Anterior cingulate cortex (tissue), 58 donors: Measurements from ENCODE around the gene ACSM4.
"Not testable (repeated sequence)": the region's sequence is repeated elsewhere in the genome, so short reads cannot be mapped to it uniquely, and the experiment has no call there.

Experiments used
- DNase-seq, 58 donors: peaks; one replicate each; lab custom pipeline; 2025; lab: John Stamatoyannopoulos, UW

ACSM4 gene, protein sequence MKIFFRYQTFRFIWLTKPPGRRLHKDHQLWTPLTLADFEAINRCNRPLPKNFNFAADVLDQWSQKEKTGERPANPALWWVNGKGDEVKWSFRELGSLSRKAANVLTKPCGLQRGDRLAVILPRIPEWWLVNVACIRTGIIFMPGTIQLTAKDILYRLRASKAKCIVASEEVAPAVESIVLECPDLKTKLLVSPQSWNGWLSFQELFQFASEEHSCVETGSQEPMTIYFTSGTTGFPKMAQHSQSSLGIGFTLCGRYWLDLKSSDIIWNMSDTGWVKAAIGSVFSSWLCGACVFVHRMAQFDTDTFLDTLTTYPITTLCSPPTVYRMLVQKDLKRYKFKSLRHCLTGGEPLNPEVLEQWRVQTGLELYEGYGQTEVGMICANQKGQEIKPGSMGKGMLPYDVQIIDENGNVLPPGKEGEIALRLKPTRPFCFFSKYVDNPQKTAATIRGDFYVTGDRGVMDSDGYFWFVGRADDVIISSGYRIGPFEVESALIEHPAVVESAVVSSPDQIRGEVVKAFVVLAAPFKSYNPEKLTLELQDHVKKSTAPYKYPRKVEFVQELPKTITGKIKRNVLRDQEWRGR

DNA sequence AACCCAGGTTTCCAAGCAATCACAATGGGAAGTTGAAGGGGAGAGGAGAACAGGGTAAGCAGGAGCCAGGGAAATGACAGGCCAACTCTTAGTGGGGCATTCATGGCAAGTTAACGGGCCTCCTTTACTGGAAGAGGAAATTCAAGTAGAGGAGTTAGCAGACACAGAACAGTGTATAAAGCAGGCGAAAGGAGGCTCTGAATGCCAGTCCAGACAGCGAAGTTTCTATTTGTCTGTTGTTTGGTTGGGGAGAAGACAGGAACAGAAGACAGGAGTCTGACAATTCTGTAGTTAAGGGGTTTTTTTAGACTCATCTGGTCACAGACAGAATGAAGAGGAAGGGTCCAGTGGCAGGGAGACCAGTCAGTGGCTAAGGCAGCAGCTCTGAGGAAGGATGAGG is at the start of gene ACSM4:
ACSM4 (plus strand) TSS at position 301 of the 400 bp plus-strand sequence. CDS start 260 bp downstream, outside the sequence.
- no peak for DNase-seq

DNA sequence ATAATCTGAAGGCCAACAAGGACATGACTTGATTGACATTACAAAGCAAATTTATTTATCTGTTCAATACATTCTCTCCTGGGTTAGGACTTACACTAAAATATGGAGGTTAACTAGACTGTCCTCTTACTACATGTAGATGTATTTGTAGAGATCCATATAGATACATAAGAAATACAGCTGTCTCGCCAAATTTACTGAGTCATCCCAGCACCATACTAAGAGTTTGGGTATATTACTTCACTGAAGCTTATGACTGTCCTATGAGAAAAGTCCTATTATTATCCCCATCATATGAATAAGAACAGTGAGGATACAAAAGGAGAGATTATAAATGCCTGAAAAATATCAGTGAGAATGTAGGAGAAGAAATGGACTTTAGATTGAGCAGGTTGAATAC is 44.8 kb upstream of the ACSM4 start:
- no peak for DNase-seq

DNA sequence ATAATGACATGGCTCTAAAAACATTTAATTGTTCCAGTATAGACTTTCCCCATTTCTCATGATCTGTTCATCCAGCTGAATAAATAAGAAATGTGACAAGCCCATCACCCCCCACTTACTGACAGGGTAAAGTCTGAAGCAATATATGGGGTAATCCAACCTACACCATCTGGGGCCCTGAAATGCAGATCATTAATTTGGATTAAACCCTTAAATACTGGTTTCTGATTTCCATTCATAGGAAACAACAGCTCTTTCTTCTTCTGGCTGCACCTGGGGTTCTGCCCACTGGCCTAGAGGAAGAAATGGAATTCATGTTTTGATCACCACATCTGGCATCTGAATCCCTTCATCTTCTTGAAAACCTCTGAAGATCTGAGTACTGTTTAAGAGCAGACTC is 39.3 kb upstream of the ACSM4 start:
- no peak for DNase-seq

DNA sequence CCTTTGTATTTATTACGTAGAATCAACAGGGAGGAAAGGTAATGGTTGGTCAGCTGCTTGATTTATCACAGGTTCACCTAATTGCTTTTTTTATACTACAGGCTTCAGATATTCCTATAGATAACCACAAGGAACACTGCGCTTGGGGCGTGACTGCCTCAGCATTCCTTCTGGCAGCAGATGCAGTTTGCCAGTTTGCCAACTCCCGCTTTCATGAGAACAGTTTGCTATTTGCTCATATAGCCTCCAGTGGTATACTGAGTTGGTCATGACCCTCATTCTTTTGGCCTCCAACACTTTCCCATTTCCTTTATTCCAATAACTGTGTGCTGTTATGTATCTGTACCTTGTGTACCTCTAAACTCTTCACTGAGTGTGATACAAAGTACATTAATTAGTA is 38.6 kb upstream of the ACSM4 start:
- DNase-seq, result no peak

DNA sequence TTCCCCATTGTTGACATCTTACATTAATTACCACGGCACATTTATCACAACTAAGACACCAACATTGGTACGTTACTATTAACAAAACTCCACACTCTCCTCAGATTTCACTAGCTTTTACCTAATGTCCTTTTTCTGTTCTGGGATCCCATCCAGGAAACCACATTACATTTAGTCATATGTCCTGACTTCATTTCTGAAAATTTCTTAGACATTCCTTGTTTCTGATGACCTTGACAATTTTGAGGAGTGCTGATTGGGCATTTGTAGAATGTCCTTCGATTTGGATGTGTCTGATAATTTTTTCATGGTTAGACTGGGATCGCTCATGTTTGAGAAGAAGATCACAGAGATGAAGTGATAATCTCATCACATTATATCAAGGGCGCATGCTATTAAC is 34.6 kb upstream of the ACSM4 start:
- DNase-seq, result no peak

DNA sequence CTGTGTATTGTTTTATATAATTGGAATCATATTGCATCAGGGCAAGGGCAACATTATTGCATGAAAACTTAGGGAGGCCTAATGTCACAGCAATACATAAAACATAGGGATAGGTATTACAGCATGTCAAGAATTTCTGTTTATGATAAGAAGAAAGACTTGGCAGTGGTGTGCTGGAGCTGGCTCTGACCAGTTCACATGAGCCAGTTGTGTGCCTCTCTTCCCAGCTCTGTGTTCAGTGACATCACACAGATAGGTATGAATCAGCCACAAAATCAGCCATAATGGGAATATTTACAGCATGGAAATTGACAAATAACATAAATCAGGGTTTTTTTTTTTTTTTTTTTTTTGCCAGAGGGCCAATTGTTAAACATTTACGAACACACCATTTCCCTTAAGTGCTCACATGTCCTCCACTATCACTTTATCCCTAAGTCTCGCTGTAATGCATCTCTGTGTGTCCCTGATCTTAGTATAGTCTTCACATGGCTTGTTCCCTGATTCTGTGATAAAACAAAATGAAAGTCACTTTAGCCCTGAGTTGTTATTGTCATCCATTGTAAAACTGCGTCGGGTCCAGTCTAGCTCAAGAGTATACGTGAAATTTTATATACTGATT is 31.9 kb upstream of the ACSM4 start:
- no peak for DNase-seq

DNA sequence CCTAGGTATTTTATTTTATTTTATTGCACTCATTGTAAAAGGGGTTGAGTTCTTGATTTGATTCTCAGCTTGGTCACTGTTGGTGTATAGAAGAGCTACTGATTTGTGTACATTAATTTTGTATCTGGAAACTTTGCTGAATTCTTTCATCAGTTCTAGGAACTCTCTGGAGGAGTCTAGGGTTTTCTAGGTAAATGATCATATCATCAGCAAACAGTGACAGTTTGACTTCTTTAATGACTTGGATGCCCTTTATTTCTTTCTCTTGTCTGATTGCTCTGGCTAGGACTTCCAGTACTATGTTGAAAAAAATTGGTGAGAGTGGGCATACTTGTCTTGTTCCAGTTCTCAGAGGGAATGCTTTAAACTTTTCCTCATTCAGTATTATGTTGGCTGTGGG is 28.4 kb upstream of the ACSM4 start:
- DNase-seq, result not testable (repeated sequence)

DNA sequence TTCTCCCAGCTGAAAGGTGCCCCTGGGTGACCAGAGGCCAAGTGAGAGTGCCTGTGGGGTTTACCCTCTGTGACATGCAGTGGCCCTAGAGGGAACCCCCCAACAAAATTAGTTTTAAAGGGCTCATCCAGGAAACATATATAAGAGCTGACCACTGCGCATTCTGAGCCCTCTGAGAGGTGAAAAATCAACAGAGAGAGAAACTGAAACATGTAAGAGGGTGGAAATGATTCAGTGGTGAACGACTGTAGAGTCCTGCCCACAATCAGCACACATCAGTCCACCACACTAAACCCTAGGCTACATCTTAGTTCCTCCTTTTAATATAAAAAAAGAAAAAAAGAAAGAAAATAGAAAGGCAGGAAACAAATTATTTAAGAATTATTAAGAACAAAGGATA is 21.0 kb upstream of the ACSM4 start:
- DNase-seq, result no peak

DNA sequence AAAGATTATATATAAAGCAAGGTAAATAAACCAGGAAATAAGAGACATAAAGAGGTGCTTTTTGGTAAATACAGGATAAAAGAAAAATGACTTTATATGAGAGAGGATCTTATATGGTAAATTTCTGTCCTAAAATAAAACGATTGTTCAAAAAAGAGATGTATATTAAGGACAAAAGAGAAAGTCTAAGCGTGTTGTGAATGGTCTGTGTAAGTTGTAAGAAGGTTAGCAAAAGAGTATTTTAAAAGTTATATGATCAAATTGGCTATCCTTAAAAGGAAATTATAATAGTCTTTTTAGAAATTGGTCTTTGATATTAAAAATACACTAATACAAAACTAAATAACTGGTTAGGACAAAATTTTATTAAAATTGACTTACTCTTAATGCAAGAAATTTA is 14.1 kb upstream of the ACSM4 start:
- DNase-seq, result no peak

DNA sequence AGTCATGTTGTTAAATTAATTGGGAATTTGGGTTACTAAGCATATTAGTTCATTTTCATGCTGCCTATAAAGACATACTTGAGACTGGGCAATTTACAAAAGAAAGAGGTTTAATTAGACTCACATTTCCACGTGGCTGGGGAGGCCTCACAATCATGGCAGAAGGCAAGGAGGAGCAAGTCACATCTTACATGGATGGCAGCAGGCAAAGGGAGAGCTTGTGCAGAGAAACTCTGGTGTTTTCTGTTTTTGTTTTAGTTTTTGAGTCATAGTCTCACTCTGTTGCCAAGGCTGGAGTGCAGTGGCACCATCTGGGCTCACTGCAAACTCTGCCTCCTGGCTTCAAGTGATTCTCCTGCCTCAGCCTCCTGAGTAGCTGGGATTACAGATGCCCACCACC is 13.3 kb upstream of the ACSM4 start:
- not testable (repeated sequence) for DNase-seq

DNA sequence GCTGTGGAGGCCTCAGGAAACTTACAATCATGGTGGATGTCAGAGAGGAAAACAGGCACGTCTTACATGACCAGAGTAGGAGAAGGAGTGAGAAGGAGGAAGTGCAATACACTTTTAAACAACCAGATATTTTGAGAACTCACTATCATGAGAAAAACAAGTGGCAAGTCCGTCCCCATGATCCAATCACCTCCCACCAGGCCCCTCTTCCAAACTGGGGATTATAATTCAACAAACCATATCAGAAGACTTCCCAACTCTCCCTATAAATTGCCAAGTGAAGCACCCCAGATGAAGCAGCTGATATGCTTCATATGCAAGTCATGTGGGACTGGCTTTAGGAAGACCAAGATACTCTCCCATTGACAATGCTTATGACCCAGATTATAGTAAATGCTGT is 11.6 kb upstream of the ACSM4 start:
- no peak for DNase-seq

DNA sequence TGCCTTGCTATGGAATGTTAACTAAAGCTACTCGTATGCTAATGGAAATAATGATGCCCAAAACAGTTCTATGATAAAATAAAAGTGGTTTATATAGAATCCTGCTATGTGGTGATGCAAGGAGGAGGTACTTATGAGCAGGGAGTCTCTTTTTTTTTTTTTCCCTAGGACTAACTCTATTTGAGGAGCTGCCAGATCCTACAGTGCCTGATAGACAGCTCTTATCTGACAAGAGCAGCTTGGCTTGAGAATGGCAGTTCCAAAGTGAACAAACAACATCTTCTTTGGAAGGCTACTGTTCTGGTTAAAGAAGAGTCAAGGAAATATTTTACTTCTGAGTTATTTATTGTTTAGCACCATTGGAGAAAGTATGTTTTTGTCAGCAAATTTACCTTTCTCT is 10.2 kb upstream of the ACSM4 start:
- DNase-seq, result no peak

DNA sequence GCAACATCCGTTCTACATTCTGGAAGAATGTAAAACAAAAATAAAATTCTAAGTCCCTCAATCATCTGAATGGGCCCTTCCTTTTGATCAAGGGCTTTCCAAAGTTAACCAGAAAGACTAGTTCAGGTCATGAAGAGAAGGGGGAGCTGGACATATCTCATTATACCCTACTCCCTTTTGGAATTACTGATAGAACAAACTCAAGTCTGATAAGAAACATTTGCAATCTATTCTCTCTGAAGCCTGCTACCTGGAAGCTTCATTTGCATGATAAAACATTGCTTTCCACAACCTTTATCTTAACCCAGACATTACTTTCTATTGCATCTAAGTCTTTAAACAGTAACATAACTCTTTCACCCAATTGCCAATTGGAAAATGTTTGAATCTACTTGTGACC is 8.3 kb upstream of the ACSM4 start:
- no peak for DNase-seq

DNA sequence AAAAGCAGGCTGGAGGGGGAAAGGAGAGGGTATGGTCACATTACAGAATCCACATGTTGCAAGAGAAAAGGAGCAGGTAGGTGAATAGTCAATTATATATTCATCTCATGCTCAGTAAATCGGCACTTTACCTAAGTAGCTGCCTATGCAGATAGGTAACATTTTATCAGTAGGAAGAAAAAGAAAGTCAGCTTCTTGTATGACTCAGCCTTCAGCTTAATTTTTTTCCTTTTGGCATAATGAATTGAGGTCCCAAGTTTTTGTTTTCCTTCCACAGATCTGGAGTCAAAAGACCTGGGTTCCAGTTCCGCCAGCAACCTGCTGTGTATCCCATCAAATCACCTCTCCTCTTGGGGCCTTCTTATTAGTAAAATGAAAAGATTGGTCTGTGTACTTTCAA is 6.0 kb upstream of the ACSM4 start:
- no peak for DNase-seq

DNA sequence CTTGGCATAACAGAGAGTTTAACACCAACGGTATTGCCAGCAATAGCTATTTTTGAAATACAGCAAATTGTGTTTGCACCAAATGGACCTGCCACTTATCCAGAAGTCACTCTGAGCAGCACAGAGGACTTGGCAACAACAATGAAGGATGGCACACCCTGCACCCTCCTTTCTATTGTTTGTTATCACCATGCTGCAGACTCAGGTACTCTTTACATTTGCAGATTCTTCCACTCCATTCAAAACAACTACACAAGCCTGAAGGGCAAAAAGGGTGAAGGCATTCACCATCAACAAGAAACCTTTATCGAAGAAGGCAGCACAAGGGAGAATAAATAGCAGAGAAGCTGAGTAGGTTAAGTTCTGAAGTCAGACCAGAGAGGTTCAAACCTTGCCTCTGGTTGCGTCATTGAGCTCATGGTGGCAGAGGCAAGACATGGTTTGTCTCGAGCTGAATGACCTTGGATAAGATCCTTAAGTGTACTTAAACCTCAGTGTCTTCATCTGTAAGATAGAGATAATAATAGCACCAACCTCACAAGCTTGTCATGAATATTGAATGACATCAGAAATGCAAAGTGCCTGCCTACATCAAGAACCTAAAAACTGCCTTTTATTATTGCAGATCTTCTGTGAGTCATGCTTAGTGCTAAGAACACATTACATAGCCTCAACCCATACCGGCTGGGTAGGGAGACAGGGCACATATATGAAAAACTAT is 1.4 kb upstream of the ACSM4 start:
- no peak for DNase-seq

DNA sequence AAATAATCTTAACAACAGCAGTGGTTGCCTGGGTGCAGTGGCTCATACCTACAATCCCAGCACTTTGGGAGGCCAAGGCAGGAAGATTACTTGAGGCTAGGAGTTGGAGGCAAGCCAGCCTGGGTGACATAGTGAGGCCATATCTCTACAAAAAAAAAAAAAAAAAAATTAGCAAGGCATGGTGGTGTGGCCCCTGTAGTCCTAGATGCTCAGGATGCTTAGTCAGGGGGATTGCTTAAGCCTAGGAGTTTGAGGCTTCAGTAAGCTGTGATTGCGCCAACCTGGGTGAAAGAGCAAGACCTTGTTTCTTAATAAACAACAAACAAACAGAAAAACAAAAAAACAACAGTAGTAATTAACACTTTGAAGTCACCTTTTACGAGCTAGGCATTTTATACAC is 642 bp upstream of the ACSM4 start:
- no peak for DNase-seq

DNA sequence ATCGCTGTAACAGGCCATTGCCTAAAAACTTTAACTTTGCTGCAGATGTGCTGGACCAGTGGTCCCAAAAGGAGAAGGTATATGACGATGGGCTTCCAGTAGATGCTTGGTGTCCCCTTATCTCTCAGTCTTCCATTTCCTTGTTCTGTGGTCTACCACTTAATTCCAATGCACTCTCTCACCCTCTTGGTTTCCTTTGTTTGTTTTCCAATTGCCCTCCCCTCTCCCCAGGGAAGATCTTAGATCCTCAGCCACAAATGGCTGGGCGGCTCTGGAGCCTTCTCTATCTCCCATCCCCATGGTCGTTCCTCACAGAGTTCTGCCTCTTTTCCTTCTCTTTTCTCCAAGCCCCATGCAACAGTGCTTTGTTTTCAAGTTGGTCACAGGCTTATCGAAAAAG is 584 bp downstream of the ACSM4 start:
- DNase-seq, result no peak

DNA sequence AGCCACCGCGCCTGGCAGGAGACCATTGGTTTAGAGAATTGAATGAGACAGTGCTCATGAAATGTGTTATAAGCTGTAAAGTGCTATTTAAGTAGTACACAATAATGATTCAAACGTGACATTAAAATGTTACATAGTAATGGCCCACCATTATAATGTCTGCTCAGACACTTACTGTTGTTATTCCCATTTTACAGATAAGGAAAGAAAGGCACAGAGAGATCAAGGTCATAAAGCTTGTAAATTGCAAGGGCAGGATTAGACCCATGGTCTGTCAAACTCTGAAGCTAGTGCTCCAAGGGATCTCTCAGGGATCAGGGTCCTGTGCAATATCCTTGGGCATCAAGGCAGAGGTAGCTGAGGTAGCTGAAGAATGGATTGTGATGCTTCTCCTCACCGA is 6.2 kb downstream of the ACSM4 start:
- DNase-seq, result no peak

DNA sequence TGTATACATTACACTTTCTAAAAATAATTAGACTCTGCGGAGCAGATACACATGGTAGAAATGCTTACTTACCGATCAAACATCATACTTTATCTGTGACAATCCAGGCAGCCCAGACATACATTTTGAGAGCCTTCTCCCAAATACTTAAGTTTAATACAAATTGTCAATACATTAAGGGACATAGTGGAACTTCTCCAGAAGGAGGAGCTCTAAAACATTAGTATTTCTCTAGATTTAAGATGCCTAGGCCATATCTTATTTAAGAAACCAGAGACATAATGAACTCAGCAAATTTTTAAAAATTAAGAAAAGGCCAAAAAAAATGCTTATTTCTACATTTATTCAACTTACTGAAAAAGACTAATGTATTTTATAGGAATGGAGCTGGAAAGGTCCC is 16.1 kb downstream of the ACSM4 start:
- DNase-seq, result no peak

DNA sequence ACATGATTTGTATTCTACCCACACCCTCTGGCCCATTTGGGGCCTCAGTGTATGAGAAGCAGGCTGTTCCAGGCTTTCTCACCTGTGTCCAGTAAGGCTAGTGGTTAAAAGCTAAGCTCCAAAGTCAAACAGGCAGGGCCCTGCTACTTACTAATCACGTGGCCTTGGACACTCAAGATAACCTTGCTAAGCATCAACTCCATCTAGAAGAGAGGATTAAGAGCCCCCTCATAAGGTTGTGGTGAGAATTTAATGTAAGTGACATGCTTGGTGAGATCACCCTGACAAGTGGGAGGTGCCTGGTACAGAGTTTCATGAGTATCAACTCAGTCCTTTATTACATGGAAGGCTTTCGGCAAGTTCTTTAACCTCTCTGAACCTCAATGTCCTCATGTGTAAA is 17.8 kb downstream of the ACSM4 start:
- no peak for DNase-seq

DNA sequence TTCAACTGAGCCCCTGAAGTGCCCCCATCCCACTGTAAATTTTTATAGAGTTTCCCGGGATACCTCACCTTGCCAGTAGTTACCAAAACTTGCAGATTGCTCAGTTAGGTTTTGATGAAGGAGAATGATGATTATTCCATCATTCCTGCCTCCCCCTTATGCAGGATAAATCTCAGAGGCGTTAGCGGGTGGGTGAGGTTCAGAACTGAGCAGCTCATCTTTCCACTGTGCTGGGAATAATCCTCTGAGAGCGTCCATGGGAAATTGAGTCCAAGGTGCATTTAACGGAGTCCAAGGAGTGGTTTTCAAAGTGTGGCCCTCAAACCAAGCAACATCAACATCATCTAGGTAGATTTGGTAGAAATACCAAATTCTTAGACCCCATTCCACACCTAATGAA is 18.7 kb downstream of the ACSM4 start:
- DNase-seq, result no peak
